Measurements from ENCODE around the gene PHF20.
"Not testable (repeated sequence)": the region's sequence is repeated elsewhere in the genome, so short reads cannot be mapped to it uniquely, and the experiment has no call there.

The PHF20 gene

DNA sequence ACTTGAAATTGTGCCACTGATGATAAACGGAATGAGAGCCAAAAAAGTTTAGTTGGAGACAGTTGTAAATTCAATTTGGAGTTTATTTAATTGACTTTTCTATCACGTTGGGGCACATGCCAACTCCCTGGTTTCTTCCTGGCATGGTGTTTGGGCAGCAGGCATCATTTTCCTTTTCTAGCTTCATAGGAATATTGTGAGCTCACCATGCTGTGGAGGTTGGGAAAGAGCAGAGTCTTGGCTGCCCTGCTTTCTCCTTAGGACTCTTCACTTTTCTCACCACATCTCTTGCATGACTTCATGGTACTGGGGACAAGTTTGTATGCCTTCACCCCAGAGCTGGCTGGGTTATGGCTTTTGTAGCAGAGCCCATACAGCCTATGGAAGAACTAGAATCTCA lies 176.1 kb downstream of the PHF20 start:
- intact Hi-C loops (cut with DNase I), result loop anchor here (10.0 kb wide), 1 partner anchor 203 kb away; the partner anchor contains the start of gene RBM39

DNA sequence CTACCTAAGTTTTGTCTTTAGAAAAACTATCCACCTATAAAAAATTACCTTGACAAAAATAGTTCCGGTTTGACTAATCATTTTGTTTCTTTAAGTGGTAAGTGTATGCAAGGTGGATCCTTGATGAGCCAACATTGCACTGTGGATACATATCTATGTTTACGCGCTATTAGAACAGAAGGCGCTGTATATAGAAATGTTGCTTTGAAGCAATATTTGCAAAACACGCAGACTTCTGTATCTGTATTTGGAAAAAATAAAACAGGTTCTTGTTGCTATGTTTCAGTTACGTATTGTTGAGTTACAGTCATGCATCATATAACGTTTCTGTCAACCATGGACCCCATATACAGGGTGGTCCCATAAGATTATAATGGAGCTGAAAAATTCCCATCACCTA lies 178.3 kb downstream of the PHF20 start:
- no peak for DNase-seq
- intact Hi-C loops (cut with DNase I), result no loop called here

More for the DNA sequence above, 176.1 kb downstream of the PHF20 start:
- DNase-seq, result no peak

DNA sequence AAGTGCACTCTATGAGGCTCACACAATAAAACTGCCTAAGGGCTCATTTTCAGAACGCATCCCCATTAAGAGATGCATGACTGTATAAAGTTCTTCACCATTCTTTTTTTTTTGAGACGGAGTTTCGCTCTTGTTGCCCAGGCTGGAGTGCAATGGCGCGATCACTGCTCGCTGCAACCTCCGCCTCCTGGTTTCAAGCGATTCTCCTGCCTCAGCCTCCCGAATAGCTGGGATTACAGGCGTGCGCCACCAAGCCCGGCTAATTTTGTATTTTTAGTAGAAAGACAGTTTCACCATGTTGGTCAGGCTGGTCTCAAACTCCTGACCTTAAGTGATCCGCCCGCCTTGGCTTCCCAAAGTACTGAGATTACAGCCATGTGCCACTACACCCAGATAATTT lies 180.3 kb downstream of the PHF20 start:
- DNase-seq; intact Hi-C loops (cut with DNase I): not testable (repeated sequence)

DNA sequence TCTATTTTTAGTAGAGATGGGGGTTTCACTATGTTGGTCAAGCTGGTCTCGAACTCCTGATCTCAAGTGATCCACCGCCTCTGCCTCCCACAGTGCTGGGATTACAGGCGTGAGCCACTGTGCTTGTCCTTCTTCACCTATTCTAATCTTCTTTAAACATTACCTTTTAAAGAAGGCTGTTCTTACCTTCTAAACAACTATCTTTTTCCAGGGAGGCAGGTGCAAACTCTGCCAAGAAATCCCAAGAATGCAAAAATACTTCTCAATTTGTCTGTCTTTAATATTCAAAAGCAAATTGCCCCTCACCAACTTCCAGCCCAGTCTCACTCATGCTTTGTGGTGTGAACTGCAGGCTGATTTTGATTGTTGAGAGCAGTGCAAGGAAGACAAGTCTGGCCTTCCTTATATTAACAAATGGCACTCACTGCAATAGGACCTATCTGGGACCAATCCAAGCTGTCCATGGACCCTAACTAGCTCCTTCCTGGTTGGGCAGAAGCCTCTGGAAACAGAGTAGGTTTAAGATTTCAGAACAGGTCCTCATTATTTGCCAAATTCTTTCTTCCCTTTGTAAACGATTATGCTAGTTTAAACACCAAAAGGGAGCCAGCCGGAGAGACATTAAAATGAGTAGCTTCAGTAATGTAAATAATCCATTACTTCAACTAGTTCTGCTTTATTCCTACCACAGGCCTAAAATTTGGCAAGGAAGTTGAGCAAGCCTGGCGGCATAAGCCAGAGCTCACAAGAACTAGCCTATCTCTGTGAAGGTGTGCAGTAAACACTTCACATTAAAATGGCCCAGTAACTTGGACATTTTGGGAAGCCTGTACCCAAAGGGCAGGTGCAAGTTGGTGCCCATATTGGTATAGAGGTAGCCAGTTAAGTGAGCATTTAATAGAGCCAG lies 180.9 kb downstream of the PHF20 start:
- intact Hi-C loops (cut with DNase I), result no loop called here
- DNase-seq, result no peak

DNA sequence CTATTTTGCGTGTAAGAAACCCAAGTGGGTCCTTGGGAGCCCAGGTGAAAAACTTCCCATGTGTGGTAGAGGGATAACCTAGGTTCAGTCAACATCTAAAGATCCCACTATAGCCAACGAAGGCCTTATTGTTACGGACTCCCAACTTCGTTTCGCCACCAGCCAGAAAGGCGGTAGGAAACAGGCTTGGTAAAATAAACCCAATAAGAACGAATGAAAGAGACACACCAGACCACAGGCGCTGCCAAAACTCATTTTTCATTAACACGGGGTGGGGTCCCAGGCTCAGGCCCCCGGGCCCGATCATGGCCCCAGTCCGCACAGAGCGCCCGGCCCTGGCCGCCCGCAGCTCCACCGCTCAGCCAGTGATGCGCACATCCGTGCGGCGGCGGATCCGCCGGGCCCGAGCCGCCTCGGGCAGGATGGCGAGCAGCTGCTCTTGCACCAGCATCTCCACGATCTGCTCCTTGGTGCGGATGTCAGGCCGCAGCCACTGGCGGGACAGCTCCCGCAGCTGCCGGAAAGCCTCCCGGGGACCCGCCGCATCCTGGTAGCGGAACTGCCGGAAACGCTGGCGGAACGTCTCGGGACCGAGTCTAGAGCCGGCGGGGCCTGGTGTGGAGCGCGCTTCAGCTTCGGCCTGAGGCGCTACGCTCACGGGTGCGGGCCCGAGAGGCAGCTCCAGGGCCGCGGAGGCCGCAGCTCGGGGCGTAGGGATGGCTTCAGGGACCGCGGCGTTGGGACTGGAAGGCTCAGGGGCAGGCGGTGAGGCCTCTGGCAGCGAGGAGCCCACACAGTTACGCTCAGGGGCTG lies 181.8 kb downstream of the PHF20 start:
- peak in 36 of 42 donors; percentile 8 to 74 (median 51) for DNase-seq
- intact Hi-C loops (cut with DNase I), result no loop called here

DNA sequence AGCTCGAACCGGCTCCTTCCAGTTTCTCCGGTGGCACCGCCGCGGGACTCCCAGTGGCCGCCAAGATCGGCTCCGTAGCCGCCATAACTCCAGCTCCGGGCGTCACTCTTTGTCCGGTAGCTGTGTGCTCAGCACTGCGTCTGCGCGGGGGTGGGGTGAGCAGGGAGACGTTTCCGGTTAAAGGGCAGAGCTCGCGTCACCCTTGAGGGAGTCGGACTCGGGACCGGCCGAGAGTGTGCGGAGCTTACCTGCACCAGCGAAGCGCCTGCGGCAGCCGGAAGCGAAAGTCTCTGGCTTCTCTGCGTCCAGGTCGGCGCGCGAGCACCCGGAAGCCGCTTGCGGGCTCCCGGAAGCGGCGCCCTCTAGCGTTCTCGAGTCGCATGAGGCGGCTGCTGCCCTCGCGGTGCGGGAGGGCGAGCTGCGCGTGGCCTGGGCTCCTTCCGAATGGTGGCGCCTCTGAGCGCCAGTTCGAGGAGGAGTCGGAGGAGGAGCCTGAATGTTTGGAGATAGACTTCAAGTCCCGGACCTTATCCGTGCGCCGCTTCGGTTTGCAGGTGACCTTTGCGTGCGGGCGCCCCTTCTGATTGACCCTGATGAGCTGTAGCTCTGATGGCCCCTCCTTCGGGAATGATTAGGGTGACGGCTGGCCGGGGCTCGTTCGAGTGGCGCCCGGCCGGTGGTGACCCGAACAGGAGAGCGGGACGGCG lies 182.5 kb downstream of the PHF20 start, which contains the start of gene SCAND1:
Gene SCAND1, minus strand, starts transcription at position 303 of the 707 bp plus-strand sequence. Its CDS starts 218 bp downstream, at position 85.
- DNase-seq, result peak; percentile 90 to 98 (median 95)
- intact Hi-C loops (cut with DNase I), result no loop called here

DNA sequence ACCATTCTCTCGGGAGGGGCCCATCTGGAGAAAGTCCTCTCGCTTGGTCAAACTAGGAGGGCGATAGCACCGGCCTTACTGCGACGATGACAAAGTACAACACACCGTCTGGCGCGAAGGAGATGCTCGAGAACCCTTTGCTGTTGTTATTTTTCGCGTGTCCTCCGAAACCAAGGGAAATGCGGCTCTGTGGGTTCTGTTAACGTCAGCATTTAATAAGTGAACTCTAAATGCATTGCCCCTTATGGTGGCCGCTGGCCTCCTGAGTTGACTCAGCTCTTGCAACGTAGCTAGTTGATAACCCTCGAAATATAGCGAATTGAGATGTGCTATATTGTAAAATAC lies 183.1 kb downstream of the PHF20 start:
- no peak for DNase-seq
- intact Hi-C loops (cut with DNase I), result no loop called here

DNA sequence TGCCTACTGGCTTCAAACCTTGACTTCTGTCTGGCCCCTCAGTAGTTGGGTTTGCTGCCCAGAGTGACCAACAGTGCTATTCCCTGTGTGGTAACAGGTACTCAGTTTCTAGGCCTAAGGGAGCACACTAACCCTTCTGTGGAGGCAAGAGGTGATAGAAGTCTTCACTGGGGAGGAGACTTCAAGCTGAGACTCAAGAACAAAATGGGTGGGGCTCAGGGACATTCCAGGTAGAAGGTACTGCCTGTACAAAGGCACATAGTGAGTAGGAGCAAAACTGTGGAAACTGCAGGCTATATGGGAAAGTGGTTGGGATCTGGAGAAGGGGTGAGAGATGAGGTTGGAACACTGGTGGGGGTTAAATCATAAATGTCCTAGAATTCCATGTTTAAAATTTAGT lies 184.8 kb downstream of the PHF20 start:
- intact Hi-C loops (cut with DNase I), result no loop called here
- no peak for DNase-seq

DNA sequence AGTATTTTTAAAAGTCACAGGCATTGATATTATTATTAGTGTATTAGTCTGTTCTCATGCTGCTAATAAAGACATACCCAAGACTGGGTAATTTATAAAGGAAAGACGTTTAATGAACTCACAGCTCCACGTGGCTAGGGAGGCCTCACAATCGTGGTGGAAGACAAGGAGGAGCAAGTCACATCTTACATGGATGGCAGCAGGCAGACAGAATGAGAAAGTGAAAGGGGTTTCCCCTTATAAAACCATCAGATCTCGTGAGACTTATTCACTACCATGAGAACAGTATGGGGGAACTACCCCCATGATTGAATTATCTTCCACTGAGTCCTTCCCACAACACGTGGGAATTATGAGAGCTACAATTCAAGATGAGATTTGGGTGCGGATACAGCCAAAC lies 187.5 kb downstream of the PHF20 start:
- intact Hi-C loops (cut with DNase I); DNase-seq: not testable (repeated sequence)

DNA sequence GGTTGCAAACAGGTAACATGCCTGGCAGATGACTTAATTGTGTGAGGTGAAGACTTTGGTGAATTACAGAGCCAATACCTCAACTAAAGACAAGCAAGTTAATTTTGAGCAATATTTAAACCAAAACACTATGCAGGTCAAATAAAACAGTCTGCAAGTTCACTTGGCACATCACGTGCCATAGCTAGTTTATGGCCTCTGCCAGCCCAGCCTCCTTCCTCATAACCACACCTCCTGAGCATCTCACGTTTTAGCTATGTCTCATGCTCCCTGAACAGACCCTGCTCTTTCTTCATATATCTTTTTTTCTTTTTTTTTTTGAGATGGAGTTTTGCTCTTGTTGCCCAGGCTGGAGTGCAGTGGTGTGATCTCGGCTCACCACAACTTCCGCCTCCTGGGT lies 192.1 kb downstream of the PHF20 start:
- DNase-seq, result no peak
- intact Hi-C loops (cut with DNase I), result no loop called here

DNA sequence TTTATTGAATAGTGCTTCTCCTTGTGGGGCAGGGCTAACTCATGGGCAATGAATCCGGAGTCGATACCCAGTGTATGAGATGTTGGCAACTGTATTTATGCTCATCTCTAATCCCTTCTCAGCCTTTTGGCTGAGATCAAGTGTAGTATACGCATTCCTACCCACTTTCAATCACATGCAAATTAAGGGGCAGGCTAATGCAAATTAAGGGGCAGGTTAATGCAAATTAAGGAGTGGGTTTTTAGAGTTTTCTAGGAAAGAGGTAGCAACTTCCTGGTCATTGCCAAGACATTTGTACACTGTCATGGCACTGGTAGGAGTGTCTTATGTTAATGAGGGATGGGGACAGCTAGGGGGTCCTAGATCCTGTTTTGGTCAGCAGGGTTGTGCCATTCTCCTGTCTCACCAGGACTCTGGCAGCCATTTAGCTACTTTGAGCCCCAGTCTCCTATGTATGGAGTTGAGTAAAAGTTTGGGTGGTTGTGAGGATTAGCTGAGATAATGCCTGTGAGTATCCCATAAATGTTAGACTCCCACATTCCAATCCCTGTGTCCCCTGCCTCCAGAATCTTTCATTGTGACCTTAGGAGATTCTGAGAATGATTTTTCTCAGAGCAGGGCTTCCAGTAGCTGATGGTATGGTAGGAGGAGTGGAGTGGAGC lies 196.3 kb downstream of the PHF20 start, which contains the start of gene CNBD2:
Gene CNBD2, plus strand, starts transcription at position 612 of the 662 bp plus-strand sequence. CDS start 173 bp downstream, outside the sequence.
- intact Hi-C loops (cut with DNase I), result no loop called here
- DNase-seq, result no peak

DNA sequence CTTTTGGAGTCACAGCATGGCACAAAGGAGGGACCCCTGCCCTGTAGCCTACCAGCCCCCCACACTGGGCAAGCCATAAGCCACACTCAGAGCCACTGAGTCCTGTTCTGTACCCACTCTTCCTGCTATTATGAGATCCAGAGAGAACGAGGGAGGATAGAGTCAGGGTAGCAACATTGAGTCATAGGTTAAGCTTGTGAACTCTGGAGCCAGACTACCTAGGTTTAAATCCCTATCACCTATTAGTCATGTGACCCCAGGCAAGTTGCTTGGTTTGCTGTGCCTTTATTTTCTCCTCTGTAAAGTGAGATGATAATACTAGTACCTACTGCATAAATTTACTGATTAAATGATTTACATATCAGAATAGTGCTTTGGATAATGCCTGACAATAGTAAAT lies 197.1 kb downstream of the PHF20 start:
- no peak for DNase-seq
- intact Hi-C loops (cut with DNase I), result no loop called here

DNA sequence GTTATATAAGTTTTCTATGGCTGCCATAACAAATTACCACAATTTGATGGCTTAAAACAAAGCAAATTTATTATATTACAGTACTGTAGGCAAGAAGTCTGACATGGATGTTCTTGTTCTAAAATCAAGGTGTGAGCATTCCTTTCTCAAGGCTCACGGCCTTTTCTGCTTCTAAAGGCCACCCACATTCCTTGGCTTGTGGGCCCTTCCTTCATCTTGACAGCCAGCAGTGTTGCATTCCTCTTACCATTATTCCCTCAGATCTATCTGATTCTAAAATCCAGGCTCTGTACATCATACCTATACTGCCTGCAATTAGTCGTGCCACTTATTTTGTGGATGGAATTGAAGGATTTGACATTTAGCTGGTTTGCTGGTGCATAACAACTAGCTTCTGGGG lies 200.2 kb downstream of the PHF20 start:
- intact Hi-C loops (cut with DNase I), result no loop called here
- no peak for DNase-seq

DNA sequence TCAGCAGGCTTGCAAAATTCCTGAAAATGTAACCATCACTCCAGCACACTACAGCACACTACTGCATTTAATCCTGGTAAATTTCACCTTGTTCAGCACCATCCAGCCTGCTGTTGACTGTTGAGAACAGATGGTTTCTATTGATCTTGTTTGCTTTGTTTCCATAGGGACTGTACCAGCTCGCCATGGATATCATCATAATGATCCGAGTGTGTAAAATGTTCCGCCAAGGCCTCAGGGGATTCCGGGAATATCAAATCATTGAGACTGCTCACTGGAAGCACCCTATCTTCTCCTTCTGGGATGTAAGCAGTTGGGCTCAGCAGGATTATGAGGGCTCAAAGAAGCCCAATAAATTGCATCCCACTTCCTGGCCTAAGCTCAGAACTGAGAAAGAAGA lies 200.6 kb downstream of the PHF20 start:
- DNase-seq, result no peak
- intact Hi-C loops (cut with DNase I), result no loop called here

DNA sequence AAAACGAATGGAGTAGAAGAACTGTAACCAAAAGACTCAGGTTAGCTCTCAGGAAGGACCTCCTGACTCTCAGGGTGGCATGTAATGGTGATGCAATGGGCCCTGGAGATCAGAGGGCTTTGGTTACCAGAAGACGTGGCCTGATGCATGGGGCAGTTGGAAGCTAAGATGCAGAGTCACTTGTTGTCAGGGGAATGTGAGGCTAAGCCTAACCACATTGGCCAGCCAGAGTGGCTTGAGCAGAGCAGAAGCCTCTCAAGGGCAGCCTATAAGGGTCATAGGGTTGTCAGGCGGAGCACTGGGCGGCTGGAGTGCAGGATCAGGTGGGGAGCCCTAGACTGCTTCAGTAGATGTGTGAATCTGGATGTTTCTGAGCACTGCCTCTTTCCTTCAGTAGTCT lies 202.4 kb downstream of the PHF20 start:
- no peak for DNase-seq
- intact Hi-C loops (cut with DNase I), result no loop called here

DNA sequence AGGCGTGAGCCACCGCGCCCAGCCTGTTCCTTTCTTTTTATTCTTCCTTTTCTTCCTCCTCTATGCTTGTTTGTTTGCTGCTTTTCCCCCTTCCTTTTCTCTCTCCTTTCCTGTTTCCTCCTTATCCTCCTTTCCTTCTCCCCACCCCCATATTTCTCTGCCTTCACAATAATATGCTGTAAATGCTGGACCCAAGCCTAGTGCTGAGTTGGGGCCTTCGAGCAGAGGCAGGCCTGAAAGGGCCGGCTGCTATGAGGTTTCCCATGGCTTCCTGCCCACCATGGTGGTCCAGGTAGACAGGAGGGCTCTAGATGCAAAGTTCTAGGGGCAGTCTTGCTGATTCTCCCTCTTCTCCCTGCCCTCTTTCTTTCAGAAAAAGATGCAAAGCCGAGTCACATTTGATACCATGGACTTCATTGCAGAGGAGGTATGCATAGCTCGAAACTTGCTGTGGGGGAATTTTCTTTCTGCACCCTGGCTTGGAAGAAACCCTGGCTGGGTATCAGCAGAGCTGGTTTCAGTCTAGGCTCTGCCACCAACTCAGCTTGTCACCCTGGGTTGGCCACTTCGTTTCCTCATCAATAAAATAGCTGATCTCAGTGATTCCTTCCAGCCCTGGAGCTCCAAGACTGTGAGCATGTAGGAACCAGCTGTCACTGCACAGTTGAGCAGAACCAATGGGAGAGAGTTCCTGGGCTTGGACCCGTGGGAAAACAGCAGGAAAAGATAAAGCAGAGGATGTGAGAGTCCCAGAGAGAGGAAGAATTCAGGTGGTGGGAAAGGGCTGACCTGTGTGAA lies 204.0 kb downstream of the PHF20 start:
- intact Hi-C loops (cut with DNase I), result no loop called here
- DNase-seq, result no peak

DNA sequence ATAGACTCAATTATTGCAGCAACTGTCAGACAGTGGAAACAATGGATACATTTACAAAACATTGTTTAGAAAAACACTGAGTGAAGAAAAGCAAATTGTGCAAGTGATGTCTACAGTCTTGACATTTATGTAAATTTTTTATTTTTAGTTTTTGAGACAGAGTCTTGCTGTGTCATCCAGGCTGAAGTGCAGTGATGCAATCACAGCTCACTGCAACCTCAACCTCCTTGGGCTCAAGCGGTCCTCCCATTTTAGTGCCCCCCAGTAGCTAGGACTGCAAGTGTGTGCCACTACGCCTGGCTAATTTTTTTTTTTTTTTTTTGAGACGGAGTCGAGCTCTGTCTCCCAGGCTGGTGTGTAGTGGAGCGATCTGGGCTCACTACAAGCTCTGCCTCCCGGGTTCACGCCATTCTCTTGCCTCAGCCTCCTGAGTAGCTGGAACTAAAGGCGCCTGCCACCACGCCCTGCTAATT lies 206.3 kb downstream of the PHF20 start:
- no peak for DNase-seq
- intact Hi-C loops (cut with DNase I), result no loop called here

DNA sequence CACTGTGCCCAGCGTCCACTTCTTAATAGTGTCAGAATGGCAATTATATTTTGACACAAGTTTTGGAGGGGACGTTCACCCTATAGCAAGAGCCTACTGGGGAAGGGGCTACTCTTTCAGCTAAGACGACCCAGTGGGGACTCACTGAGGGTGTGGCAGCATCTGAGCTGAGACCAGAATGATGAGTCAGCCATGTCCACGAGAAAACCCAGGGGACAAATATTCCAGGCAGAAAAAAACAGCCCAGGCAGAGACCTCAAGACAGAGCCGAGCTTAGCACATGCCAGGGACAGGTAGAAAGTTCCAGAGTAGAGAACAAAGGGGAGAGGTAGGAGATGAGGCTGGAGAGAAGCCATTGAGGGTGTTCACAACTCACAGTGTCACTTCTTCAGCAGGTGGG lies 207.7 kb downstream of the PHF20 start:
- no peak for DNase-seq

More for the DNA sequence above, 207.7 kb downstream of the PHF20 start:
- intact Hi-C loops (cut with DNase I), result no loop called here

Measured in head of caudate nucleus (tissue), 42 donors.